HCT116 (cell line): ENCODE results near the gene AARS2. TPM values are rescaled to one million over a fixed set of nuclear protein-coding genes. Genes with fewer than 3 reads are reported as not detected.
A peak's percentile ranks its signal among the peaks of the same experiment; 100 is the strongest.

Experiments
- ATAC-seq: fragments of 200-7000 bp; cut with Tn5 transposase; 2 replicates; pipeline ENCODE4 v1.9.1; 2020; ENCODE audit warnings: mild to moderate bottlenecking, moderate library complexity
- BruUV-seq: library from RNA; stranded (reverse); fragments of 400-500 nt; replicated peaks from 2 replicates; lab custom pipeline; 2021; lab: Mats Ljungman, UMichigan
- CTCF ChIA-PET: fragments of 300-600 bp; sonication (Branson Sonifier 250); formaldehyde crosslinking; loops from one replicate; lab custom pipeline; 2021; ENCODE audit warnings: antibody characterized with exemption; lab: Charles Lee
- POLR2A ChIA-PET: fragments of 300-600, 350-600 bp; sonication (Branson Sonifier 250); formaldehyde crosslinking; loops from one replicate; lab custom pipeline; 2021; ENCODE audit warnings: antibody characterized with exemption; lab: Charles Lee
- RAD21 ChIA-PET, 2 experiments: fragments of 300-600 bp; sonication (Branson Sonifier 250); formaldehyde crosslinking; loops; one replicate each; lab custom pipeline; 2023; ENCODE audit warnings: low total read pairs in 2 of 2; ENCODE audit not compliant: uncharacterized antibody in 2 of 2, unreplicated experiment in 2 of 2, low non-redundant PET in 1 of 2; lab: Charles Lee
- DNase-seq: peaks from one replicate; pipeline ENCODE4 v3.0.0-alpha.2; 2010; ENCODE audit warnings: low read depth, low spot score
- H2AFZ ChIP-seq: fragments of 200-600 bp; shearing (Covaris generic), sonication (generic); 2 replicates; pipeline ENCODE4 v1.6.1; 2017; ENCODE audit warnings: low read depth, mixed run types, mixed read lengths, antibody characterized with exemption, low read length; ENCODE audit not compliant: poor library complexity, severe bottlenecking
- H3K27ac ChIP-seq: 2 replicates; pipeline ENCODE4 v1.5.1; 2012; ENCODE audit warnings: low read depth, low read length
- H3K27me3 ChIP-seq: fragments of 200-600 bp; sonication (generic); 2 replicates; pipeline ENCODE4 v1.6.1; 2016; ENCODE audit warnings: mixed run types, low read length, mixed read lengths; ENCODE audit not compliant: insufficient read depth
- H3K36me3 ChIP-seq, 2 experiments: fragments of 200-500 bp in 1 of 2; fragments of 200-600 bp in 1 of 2; sonication (Bioruptor generic) in 1 of 2; sonication (generic) in 1 of 2; 2 replicates each; pipeline versions ENCODE4 v1.5.1 to v1.6.1; 2014 to 2016; ENCODE audit warnings: low read length in 2 of 2, inconsistent platforms in 1 of 2, mixed read lengths in 1 of 2, mixed run types in 1 of 2; ENCODE audit not compliant: insufficient read depth in 2 of 2, control insufficient read depth in 1 of 2
- H3K4me1 ChIP-seq, 2 experiments: fragments of 200-600 bp in 1 of 2; sonication (generic) in 1 of 2; 2 replicates each; pipeline versions ENCODE4 v1.5.1 to v1.6.1; 2012 to 2017; ENCODE audit warnings: low read length in 2 of 2, inconsistent platforms in 1 of 2, mild to moderate bottlenecking in 1 of 2, mixed read lengths in 1 of 2, mixed run types in 1 of 2, moderate library complexity in 1 of 2; ENCODE audit not compliant: insufficient read depth in 2 of 2, control insufficient read depth in 1 of 2
- H3K4me2 ChIP-seq: fragments of 200-600 bp; sonication (generic); 2 replicates; pipeline ENCODE4 v1.6.1; 2017; ENCODE audit warnings: mixed run types, low read length, mixed read lengths
- H3K4me3 ChIP-seq, 2 experiments: fragments of 200-600 bp in 1 of 2; sonication (generic) in 1 of 2; replicated peaks in 1 of 2; 2 replicates each; pipeline ENCODE4 v1.5.1; 2011 to 2016; ENCODE audit warnings: low read length in 2 of 2, control low read depth in 1 of 2, low read depth in 1 of 2, mild to moderate bottlenecking in 1 of 2, mixed read lengths in 1 of 2, mixed run types in 1 of 2
- H3K79me2 ChIP-seq: fragments of 200-600 bp; sonication (generic); 2 replicates; pipeline ENCODE4 v1.6.1; 2017; ENCODE audit warnings: mild to moderate bottlenecking, mixed run types, low read length, moderate library complexity, mixed read lengths; ENCODE audit not compliant: insufficient read depth
- H3K9ac ChIP-seq: fragments of 200-600 bp; sonication (generic); 2 replicates; pipeline ENCODE4 v1.6.1; 2016; ENCODE audit warnings: low read length, mixed read lengths
- H3K9me2 ChIP-seq: fragments of 200-600 bp; sonication (generic), shearing (Covaris generic); 2 replicates; pipeline ENCODE4 v1.6.1; 2017; ENCODE audit warnings: mixed run types, mild to moderate bottlenecking, moderate library complexity; ENCODE audit not compliant: insufficient read depth
- H3K9me3 ChIP-seq, 2 experiments: fragments of 200-500 bp in 1 of 2; fragments of 200-600 bp in 1 of 2; sonication (Bioruptor generic) in 1 of 2; sonication (generic) in 1 of 2; 2 replicates each; pipeline ENCODE4 v1.6.1; 2014 to 2017; ENCODE audit warnings: low read length in 2 of 2, mixed read lengths in 2 of 2, inconsistent platforms in 1 of 2, low read depth in 1 of 2, mild to moderate bottlenecking in 1 of 2, mixed run types in 1 of 2, moderate library complexity in 1 of 2; ENCODE audit not compliant: control insufficient read depth in 1 of 2, insufficient read depth in 1 of 2
- H4K20me1 ChIP-seq: fragments of 200-600 bp; sonication (generic), shearing (Covaris generic); 2 replicates; pipeline ENCODE4 v1.6.1; 2017; ENCODE audit warnings: mixed run types, mild to moderate bottlenecking, moderate library complexity; ENCODE audit not compliant: insufficient read depth
- CEBPB ChIP-seq: IDR thresholded peaks from 2 replicates; pipeline ENCODE4 v1.6.1; 2012; ENCODE audit warnings: low read depth
- CTCF ChIP-seq, 3 experiments: fragments of 200-600 bp in 1 of 3; sonication (generic) in 1 of 3; IDR thresholded peaks in 2 of 3; conservative IDR thresholded peaks in 1 of 3; 2 replicates each; pipeline ENCODE4 v1.5.1; 2012 to 2017; ENCODE audit warnings: low read depth in 2 of 3, low read length in 2 of 3, antibody characterized with exemption in 1 of 3, borderline replicate concordance in 1 of 3, control low read depth in 1 of 3, mild to moderate bottlenecking in 1 of 3, mixed read lengths in 1 of 3, mixed run types in 1 of 3, moderate library complexity in 1 of 3; ENCODE audit not compliant: insufficient read depth in 1 of 3
- EZH2 ChIP-seq: fragments of 200-600 bp; sonication (generic); IDR thresholded peaks from 2 replicates; pipeline ENCODE4 v1.6.1; 2017; ENCODE audit warnings: antibody characterized with exemption, mixed run types
- EZH2phosphoT487 ChIP-seq: fragments of 200-600 bp; IDR thresholded peaks from 2 replicates; pipeline ENCODE4 v1.6.1; 2018; ENCODE audit warnings: antibody characterized with exemption, borderline replicate concordance
- RAD21 ChIP-seq: IDR thresholded peaks from 2 replicates; pipeline ENCODE4 v1.6.1; 2012; ENCODE audit warnings: low read depth, mild to moderate bottlenecking
- SIN3A ChIP-seq: IDR thresholded peaks from 2 replicates; pipeline ENCODE4 v1.6.1; 2012; ENCODE audit warnings: low read depth
- SP1 ChIP-seq: IDR thresholded peaks from 2 replicates; pipeline ENCODE4 v1.6.1; 2012; ENCODE audit warnings: low read depth
- ZBTB33 ChIP-seq: IDR thresholded peaks from 2 replicates; pipeline ENCODE4 v1.6.1; 2011; ENCODE audit warnings: mild to moderate bottlenecking, low read length, moderate library complexity; ENCODE audit not compliant: insufficient replicate concordance; ENCODE audit errors: extremely low read depth
- ZNF274 ChIP-seq: fragments of 200-500 bp; sonication (Bioruptor generic); IDR thresholded peaks from 2 replicates; pipeline ENCODE4 v1.6.1; 2014; ENCODE audit warnings: mild to moderate bottlenecking, low read depth, low read length, inconsistent platforms
- intact Hi-C: fragments of 100-400 bp; cut with micrococcal nuclease; formaldehyde crosslinking; loops from 2 replicates; pipeline ENCODE4 v1.10.0; 2022
- total RNA-seq: library from RNA; stranded (reverse); gene quantifications from one replicate; pipeline ENCODE4 v1.2.1, GENCODE V29; 2021; ENCODE audit not compliant: unreplicated experiment
- TF ChIP-seq, protein P1 (sequence below): IDR thresholded peaks from 2 replicates; pipeline ENCODE4 v1.6.1; 2012; ENCODE audit warnings: low read depth

Gene AARS2
- total RNA-seq, 1 experiment from 2014 or later = 14.9 TPM

DNA sequence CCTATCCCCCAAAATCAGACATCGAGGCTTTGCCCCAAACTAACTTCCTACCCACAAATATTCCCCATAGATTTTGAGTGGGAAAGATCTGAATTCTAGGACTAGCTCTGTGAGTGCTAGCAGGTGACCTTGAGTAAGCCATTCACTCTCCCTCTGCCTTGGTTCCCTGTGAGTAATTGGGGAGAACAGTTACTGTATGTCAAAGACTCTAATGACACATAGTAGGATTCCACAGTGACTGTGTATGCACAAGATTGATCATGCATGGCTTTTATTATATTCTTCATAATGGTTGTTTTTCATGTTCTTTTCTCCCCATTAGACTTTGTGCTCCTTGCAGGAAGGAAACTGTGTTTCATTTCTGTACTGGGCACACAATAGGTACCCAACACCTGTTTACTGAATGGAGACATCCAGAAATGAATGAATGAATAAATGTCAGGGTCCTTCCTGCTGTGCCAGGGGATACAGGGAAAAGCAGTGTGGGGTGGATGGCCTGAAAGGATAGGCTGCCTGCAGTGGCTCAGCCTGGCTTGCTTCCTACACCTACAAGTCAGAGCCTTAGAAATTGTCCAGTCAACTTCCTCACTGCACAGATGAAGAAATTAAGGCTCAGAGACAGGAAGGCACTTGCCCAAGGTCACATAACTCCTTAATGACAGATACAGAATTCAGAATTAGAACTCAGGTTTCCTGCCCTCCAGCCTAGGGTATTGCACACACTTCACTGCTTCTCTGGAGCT lies 43.8 kb downstream of the AARS2 start (continued):
- TF ChIP-seq, protein P1, sequence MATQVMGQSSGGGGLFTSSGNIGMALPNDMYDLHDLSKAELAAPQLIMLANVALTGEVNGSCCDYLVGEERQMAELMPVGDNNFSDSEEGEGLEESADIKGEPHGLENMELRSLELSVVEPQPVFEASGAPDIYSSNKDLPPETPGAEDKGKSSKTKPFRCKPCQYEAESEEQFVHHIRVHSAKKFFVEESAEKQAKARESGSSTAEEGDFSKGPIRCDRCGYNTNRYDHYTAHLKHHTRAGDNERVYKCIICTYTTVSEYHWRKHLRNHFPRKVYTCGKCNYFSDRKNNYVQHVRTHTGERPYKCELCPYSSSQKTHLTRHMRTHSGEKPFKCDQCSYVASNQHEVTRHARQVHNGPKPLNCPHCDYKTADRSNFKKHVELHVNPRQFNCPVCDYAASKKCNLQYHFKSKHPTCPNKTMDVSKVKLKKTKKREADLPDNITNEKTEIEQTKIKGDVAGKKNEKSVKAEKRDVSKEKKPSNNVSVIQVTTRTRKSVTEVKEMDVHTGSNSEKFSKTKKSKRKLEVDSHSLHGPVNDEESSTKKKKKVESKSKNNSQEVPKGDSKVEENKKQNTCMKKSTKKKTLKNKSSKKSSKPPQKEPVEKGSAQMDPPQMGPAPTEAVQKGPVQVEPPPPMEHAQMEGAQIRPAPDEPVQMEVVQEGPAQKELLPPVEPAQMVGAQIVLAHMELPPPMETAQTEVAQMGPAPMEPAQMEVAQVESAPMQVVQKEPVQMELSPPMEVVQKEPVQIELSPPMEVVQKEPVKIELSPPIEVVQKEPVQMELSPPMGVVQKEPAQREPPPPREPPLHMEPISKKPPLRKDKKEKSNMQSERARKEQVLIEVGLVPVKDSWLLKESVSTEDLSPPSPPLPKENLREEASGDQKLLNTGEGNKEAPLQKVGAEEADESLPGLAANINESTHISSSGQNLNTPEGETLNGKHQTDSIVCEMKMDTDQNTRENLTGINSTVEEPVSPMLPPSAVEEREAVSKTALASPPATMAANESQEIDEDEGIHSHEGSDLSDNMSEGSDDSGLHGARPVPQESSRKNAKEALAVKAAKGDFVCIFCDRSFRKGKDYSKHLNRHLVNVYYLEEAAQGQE = no peak
- TF ChIP-seq, all 23 proteins: peak for 0

GRCh38 chr6:44268095-44268628 lies 45.0 kb downstream of the AARS2 start:
- no TSS peak for BruUV-seq
- no peak overlapping the region for H3K4me3 ChIP-seq
- POLR2A ChIA-PET = interaction anchor here (2.0 kb wide), 1 partner anchor 70 kb away, joined by 6 read pairs; no protein-coding TSS in a partner anchor

More at GRCh38 chr6:44268095-44268628, 45.0 kb downstream of the AARS2 start:
- Histone ChIP-seq H3K9ac (no peak overlapping the region), H2AFZ (no peak overlapping the region), H3K9me2 (no peaks in the 10 kb centered on the region), H3K4me1 (peaks cover 7 to 25% of the 10 kb centered on the region in 2 experiments), H3K4me2 (no peak overlapping the region), H3K27me3 (no peaks in the 10 kb centered on the region), H3K79me2 (peaks cover 16% of the 10 kb centered on the region; the same call in 1 of the 2 replicates), H3K36me3 (no peaks in the 10 kb centered on the region), H3K9me3 (no peaks in the 10 kb centered on the region), H4K20me1 (no peaks in the 10 kb centered on the region), H3K27ac (no peak overlapping the region)
- peak; percentile 38 for ATAC-seq
- no peak for TF ChIP-seq ZBTB33
- no peak for TF ChIP-seq SP1
- peak; percentile 93 for TF ChIP-seq RAD21
- no peak for TF ChIP-seq ZNF274
- no peak for TF ChIP-seq EZH2phosphoT487
- TF ChIP-seq SIN3A = no peak
- TF ChIP-seq CTCF (IDR thresholded peaks at IDR 0.05 in 2 of 3, conservative IDR thresholded peaks at IDR 0.05 in 1 of 3; ENCODE audit: borderline replicate concordance in 1 of 3, insufficient read depth in 1 of 3, low read depth in 2 of 3, low read length in 2 of 3) = peak; percentile 89 to 99 (median 96)
- no peak for TF ChIP-seq CEBPB
- no peak for TF ChIP-seq EZH2
- ChIA-PET RAD21 (interaction anchor here (0.6 to 1.0 kb wide), 4 partner anchors 12 to 37 kb away, joined by 3 to 4 read pairs (median 3); no protein-coding TSS in a partner anchor), CTCF (interaction anchor here (0.7 to 2.9 kb wide), 14 partner anchors 9 to 207 kb away, joined by 3 to 36 read pairs (median 5); partner anchors contain the start of genes AARS2 and SPATS1)
- intact Hi-C loops = loop anchor here (1.0 to 5.0 kb wide), 3 partner anchors 36 to 189 kb away; no protein-coding TSS in a partner anchor
- DNase-seq = no peak
